Brain microvascular endothelial cell (primary cell): ENCODE results near the gene RPA1.

Experiments
- DNase-seq: peaks from one replicate; pipeline ENCODE4 v3.0.0-alpha.2; 2020
- H3K27ac ChIP-seq: fragments of 250-450 bp; sonication (Bioruptor Pico); 2 replicates; pipeline ENCODE4 v1.5.1; 2020; ENCODE audit warnings: mild to moderate bottlenecking, moderate library complexity
- H3K27me3 ChIP-seq: fragments of 250-450 bp; sonication (Bioruptor Pico); replicated peaks from 2 replicates; pipeline ENCODE4 v1.5.1; 2020; ENCODE audit warnings: mild to moderate bottlenecking
- H3K36me3 ChIP-seq: fragments of 250-450 bp; sonication (Bioruptor Pico); replicated peaks from 2 replicates; pipeline ENCODE4 v1.5.1; 2020; ENCODE audit warnings: mild to moderate bottlenecking
- H3K4me3 ChIP-seq: 2 replicates; pipeline ENCODE4 v1.5.1; 2011; ENCODE audit warnings: low read depth, mild to moderate bottlenecking, control low read depth, low read length, moderate library complexity
- in situ Hi-C: cut with HindIII; loops from 2 replicates; pipeline ENCODE4 v1.10.0; 2017; ENCODE audit warnings: low sequenced_read_pairs, low pct_ligation_motif_present
- TF ChIP-seq, protein P1 (sequence below): IDR thresholded peaks from 2 replicates; pipeline ENCODE4 v1.5.1; 2011; ENCODE audit warnings: low read depth, mild to moderate bottlenecking, moderate library complexity, low read length, control low read depth, inconsistent platforms; ENCODE audit errors: missing control alignments

RPA1 gene

DNA sequence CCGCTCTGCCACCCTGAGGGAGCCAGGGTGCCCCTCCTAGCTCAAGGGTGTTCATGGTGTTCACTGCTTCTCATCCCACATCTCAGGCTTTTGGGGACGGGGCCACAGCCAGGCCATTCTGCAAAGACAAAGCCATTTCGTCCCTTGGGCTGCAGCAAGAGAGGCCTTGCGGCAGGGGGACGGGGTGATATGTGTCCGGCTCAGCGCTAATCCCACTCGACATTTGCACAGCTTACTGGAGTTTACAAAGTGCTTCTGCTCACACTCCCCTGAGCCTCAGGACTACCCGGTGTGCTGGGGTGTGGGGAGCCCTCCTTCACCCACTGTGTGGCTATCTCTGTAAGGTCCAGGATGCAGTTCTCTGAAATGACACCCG, 111.0 kb downstream of the RPA1 start:
- in situ Hi-C loops: no loop called here
- no peak for DNase-seq
- Histone ChIP-seq H3K4me3 (no peak overlapping the region), H3K27me3 (no peaks in the 10 kb centered on the region), H3K36me3 (no peaks in the 10 kb centered on the region), H3K27ac (no peak overlapping the region)
- TF ChIP-seq, protein P1, sequence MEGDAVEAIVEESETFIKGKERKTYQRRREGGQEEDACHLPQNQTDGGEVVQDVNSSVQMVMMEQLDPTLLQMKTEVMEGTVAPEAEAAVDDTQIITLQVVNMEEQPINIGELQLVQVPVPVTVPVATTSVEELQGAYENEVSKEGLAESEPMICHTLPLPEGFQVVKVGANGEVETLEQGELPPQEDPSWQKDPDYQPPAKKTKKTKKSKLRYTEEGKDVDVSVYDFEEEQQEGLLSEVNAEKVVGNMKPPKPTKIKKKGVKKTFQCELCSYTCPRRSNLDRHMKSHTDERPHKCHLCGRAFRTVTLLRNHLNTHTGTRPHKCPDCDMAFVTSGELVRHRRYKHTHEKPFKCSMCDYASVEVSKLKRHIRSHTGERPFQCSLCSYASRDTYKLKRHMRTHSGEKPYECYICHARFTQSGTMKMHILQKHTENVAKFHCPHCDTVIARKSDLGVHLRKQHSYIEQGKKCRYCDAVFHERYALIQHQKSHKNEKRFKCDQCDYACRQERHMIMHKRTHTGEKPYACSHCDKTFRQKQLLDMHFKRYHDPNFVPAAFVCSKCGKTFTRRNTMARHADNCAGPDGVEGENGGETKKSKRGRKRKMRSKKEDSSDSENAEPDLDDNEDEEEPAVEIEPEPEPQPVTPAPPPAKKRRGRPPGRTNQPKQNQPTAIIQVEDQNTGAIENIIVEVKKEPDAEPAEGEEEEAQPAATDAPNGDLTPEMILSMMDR: no peak

DNA sequence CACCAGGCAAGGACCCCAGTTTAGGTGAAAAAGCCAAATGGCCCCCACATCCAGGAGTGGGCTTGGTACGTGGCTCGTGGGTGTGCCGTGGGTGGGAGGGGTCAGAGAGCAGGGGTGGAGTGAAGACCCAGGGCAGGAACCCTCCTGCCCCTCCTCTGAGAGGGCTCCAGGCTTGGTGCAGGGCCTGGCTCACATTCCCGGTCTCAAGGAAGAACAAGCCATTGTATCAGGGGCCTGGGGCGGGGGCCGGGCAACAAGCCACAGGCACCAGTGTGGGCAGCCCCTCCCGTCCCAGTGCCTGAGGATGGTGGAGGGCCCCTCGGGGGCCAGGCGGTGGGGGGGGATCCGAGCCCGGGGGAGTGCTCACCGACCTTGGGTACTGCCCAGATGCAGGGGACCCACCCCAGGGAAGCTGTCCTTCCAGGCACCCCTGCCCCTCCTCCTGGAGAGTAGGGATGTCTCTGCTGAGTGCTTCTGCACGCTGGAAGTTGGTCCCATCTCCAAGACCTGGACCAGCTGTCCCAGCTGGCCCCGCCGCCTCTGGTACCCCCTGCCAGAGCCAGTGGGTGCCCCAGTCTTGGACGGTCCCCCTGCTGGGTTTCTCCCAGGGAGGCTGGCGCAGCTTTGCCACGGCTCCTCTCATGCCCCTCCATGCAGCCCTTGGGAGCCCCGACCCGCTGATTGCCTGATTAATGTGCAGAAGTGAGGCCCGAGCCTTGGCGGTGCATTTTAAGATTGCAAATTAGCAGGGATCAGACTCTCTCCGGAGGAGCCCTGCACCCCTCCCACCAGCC, 111.7 kb downstream of the RPA1 start:
- Histone ChIP-seq H3K27ac (no peak overlapping the region), H3K4me3 (no peak overlapping the region), H3K27me3 (no peaks in the 10 kb centered on the region), H3K36me3 (no peaks in the 10 kb centered on the region)
- TF ChIP-seq, protein P1: no peak
- DNase-seq: no peak
- in situ Hi-C loops: no loop called here

DNA sequence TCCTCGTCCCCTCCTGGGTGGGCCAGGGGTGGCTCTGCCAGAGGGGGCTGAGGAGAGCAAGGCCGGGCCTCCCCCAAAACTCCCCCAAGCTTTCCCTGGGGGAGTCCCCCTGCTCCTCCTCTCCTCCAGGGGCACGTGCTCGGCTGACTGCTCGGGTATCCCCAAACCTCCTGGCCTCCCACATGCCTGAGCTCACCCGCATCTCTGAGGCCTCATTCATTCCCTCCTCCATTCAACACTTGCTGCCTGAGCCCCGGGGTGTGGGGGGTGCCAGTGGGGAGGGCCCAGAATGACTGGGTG, 112.2 kb downstream of the RPA1 start:
- TF ChIP-seq, protein P1: no peak
- H3K36me3 ChIP-seq: no peaks in the 10 kb centered on the region
- H3K27ac ChIP-seq: no peak overlapping the region
- DNase-seq: no peak
- H3K27me3 ChIP-seq: no peaks in the 10 kb centered on the region
- in situ Hi-C loops: no loop called here
- no peak overlapping the region for H3K4me3 ChIP-seq

DNA sequence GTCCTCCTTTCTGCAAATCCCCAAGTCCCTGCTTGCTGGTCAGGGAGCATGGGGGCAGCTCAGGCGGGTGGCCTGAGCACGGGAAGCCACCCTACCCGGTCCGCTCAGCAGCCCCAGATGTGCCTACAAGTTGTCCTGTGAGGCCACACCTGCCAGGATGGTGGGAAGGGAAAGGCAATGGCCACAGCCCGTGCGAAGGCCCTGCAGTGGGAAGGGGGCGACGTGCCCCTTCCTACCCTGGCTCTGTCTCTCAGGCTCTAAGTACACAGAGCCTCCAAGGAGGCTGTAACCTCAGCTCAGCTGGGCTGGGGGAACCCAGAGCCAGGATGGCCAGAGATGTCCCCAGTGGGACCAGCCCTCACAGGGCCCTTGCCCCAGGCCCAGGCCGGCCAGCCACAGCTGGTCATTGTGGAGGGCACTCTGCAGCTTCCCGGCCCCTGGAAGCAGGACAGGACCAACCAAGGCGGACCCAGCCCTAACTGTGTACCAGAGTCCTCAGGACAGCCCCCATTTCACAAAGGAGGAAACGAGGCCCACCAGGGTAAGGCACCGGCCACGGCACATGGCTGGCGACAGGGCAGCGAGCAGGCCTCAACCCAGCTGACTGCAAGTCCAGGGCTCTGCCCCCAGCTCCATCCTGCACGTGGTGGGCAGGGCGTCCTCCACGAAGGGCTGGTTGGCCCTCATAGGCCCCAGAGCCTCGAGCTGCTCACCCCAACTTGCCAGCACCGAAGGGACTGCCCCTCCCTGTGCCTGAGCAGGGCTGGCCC, 113.0 kb downstream of the RPA1 start:
- in situ Hi-C loops: no loop called here
- no peak overlapping the region for H3K27ac ChIP-seq
- DNase-seq: no peak
- TF ChIP-seq, protein P1: no peak
- no peaks in the 10 kb centered on the region for H3K36me3 ChIP-seq
- no peaks in the 10 kb centered on the region for H3K27me3 ChIP-seq
- no peak overlapping the region for H3K4me3 ChIP-seq

DNA sequence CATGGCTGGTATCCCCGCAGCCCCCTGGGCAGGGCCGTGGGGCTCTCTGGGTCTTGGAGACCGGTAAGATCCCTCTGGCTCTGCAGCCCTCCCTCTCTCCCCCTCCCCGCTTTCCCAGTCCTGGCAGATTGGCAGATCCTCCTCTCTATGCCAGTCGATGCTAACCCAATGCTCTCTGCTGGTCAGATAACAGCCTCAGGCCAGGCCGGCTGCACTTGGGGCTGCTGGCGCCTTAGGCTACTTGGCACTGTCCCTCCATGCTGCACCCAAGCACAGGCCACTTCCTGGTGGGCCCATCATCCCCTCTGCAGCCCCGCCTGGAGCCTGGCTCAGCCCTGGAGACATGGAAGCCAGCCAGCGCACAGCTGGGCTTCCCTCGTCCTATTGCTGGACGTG, 113.6 kb downstream of the RPA1 start:
- no peak overlapping the region for H3K4me3 ChIP-seq
- no peak overlapping the region for H3K27ac ChIP-seq
- in situ Hi-C loops: no loop called here
- TF ChIP-seq, protein P1: no peak
- DNase-seq: no peak
- H3K36me3 ChIP-seq: no peaks in the 10 kb centered on the region
- H3K27me3 ChIP-seq: no peaks in the 10 kb centered on the region
